Brain microvascular endothelial cell (primary cell): ENCODE data around the gene ZNF630.

Source experiments
- DNase-seq: peaks from one replicate; pipeline ENCODE4 v3.0.0-alpha.2; 2020
- H3K27ac ChIP-seq: fragments of 250-450 bp; sonication (Bioruptor Pico); 2 replicates; pipeline ENCODE4 v1.5.1; 2020; ENCODE audit warnings: mild to moderate bottlenecking, moderate library complexity
- H3K27me3 ChIP-seq: fragments of 250-450 bp; sonication (Bioruptor Pico); replicated peaks from 2 replicates; pipeline ENCODE4 v1.5.1; 2020; ENCODE audit warnings: mild to moderate bottlenecking
- H3K36me3 ChIP-seq: fragments of 250-450 bp; sonication (Bioruptor Pico); replicated peaks from 2 replicates; pipeline ENCODE4 v1.5.1; 2020; ENCODE audit warnings: mild to moderate bottlenecking
- H3K4me3 ChIP-seq: 2 replicates; pipeline ENCODE4 v1.5.1; 2011; ENCODE audit warnings: low read depth, mild to moderate bottlenecking, control low read depth, low read length, moderate library complexity
- CTCF ChIP-seq: IDR thresholded peaks from 2 replicates; pipeline ENCODE4 v1.5.1; 2011; ENCODE audit warnings: low read depth, mild to moderate bottlenecking, moderate library complexity, low read length, control low read depth, inconsistent platforms; ENCODE audit errors: missing control alignments
- in situ Hi-C: cut with HindIII; loops from 2 replicates; pipeline ENCODE4 v1.10.0; 2017; ENCODE audit warnings: low sequenced_read_pairs, low pct_ligation_motif_present

The ZNF630 gene

DNA sequence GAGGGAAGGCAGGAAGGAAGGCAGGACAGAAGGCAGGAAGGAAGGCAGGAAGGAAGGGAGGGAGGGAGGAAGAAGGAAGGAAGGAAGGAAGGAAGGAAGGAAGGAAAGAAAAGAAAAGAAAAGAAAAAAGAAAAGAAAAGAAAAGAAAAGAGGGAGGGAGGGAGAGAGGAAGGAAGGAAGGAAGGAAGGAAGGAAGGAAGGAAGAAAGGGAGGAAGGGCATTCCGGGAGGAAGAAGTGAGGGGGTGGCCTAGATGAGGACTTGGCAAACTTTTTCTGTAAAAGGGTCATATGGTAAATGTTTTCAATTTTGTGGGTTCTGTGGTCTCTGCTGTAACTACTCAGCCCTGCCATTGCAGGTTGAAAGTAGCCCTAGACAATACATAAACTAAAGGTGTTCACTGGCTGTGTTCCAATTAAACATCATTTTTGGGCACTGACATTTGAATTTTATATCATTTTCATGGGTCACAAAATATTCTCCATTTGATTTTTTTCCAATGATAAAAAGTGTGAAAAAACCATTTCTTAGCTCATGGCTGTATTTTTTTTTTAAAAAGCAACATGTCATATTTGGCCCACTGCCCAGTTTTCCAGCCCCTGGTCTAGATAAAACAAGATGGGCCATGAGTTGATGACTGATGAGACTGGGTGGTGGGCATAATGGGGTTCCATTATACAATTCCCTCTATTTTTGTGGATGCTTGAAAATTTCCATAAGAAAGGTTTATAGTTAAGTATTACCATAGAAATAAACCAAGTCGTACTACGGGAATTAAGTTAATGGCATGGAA lies 3.1 kb downstream of the ZNF630 start:
- no peak for DNase-seq
- no peaks in the 10 kb centered on the region for H3K36me3 ChIP-seq
- no peaks in the 10 kb centered on the region for H3K27me3 ChIP-seq
- H3K4me3 ChIP-seq, result no peak overlapping the region
- H3K27ac ChIP-seq, result no peak overlapping the region
- in situ Hi-C loops, result no loop called here
- TF ChIP-seq CTCF, result no peak

DNA sequence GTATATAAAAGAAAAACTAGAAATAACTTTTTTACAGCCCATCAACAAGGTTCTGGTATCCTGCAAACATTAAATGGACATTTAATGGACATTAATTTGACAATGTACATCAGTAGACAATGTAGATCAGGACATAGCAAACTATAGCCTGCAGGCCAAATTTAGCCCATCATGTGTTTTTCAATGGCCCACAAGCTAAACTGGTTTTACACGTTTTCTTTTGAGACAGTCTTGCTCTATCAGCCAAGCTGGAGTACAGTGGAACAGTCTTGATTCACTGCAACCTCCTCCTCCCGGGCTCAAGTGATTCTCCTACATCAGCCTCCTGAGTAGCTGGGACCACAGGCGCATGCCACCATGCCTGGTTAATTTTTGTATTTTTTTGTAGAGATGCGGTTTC lies 7.2 kb downstream of the ZNF630 start:
- Histone ChIP-seq H3K27me3 (no peaks in the 10 kb centered on the region), H3K27ac (no peak overlapping the region), H3K4me3 (no peak overlapping the region), H3K36me3 (no peaks in the 10 kb centered on the region)
- no peak for DNase-seq
- in situ Hi-C loops, result no loop called here
- TF ChIP-seq CTCF, result no peak

GRCh38 chrX:48059296-48059639 lies 12.2 kb downstream of the ZNF630 start:
- Histone ChIP-seq H3K36me3 (no peaks in the 10 kb centered on the region), H3K4me3 (no peak overlapping the region), H3K27me3 (no peaks in the 10 kb centered on the region), H3K27ac (no peak overlapping the region)
- in situ Hi-C loops, result no loop called here
- no peak for DNase-seq
- TF ChIP-seq CTCF, result no peak

DNA sequence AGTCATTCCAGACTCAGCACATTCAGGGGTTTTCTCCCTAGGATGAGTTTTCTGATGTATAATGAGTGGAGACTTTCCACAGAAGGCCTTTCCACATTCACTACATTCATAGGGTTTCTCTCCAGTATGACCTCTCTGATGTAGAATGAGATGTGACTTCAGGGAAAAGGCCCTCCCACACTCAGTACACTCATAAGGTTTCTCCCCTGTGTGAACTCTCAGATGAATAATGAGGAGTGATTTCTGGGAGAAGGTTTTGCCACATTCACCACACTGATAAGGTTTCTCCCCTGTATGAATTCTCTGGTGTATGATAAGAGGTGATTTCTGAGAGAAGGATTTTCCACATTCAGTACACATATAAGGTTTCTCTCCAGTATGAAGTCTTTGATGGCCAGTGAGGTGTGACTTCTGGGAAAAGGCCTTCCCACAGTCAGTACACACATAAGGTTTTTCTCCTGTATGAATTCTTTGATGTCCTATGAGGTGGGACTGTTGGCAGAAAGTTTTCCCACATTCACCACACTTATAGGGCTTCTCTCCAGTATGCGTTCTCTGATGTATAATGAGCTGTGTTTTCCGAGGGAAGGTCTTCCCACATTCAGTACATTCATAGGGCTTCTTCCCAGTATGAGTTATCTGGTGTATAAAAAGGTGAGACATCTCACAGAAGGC lies 12.7 kb downstream of the ZNF630 start:
- Histone ChIP-seq H3K36me3 (no peaks in the 10 kb centered on the region), H3K27me3 (no peaks in the 10 kb centered on the region), H3K27ac (no peak overlapping the region), H3K4me3 (no peak overlapping the region)
- in situ Hi-C loops, result no loop called here
- no peak for DNase-seq
- TF ChIP-seq CTCF, result no peak

DNA sequence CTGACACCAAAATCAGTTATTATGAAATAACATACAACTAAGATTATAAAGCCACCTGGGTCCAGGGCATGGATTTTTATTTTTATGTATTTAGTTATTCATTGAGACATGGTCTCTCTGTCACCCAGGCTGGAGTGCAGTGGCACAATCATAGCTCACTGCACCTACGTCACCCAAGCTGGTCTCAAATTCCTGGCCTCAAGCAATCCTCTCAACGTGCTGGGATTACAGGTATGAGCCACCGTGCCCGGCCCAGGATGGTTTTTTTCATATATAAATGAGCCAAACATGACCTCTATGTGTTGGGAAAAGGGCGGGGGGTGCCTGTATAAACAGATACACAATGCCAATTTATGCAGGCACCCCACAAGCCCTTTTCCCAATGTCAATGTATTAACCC lies 24.6 kb downstream of the ZNF630 start:
- no peak for DNase-seq
- in situ Hi-C loops, result no loop called here
- no peaks in the 10 kb centered on the region for H3K27me3 ChIP-seq
- no peak for TF ChIP-seq CTCF
- no peak overlapping the region for H3K27ac ChIP-seq
- no peaks in the 10 kb centered on the region for H3K36me3 ChIP-seq
- H3K4me3 ChIP-seq, result no peak overlapping the region
